LNCAP (cell line): Measurements from ENCODE around the gene GKN1.

Experiments used
- CTCF ChIP-seq: fragments of 450-650 bp; IDR thresholded peaks from 2 replicates; pipeline ENCODE4 v1.5.1; 2017; ENCODE audit warnings: mild to moderate bottlenecking

The GKN1 gene

GRCh38 chr2:68936427-68936826, 38.0 kb upstream of the GKN1 start:
- no peak for TF ChIP-seq CTCF

- no peak for TF ChIP-seq CTCF
Observed at GRCh38 chr2:68936889-68937288, 37.5 kb upstream of the GKN1 start.

GRCh38 chr2:68937346-68938055, 36.9 kb upstream of the GKN1 start:
- no peak for TF ChIP-seq CTCF

- no peak for TF ChIP-seq CTCF
Observed at GRCh38 chr2:68938938-68939337, 35.5 kb upstream of the GKN1 start.

GRCh38 chr2:68939962-68940361, 34.5 kb upstream of the GKN1 start:
- TF ChIP-seq CTCF: no peak

- TF ChIP-seq CTCF: no peak
Observed at GRCh38 chr2:68940369-68940768, 34.1 kb upstream of the GKN1 start.

GRCh38 chr2:68942827-68943226, 31.6 kb upstream of the GKN1 start:
- TF ChIP-seq CTCF: no peak
